Measurements from ENCODE around the gene ATOH8. TPM values are rescaled to one million over a fixed set of nuclear protein-coding genes. Genes with fewer than 3 reads are reported as not detected.
A peak's percentile ranks its signal among the peaks of the same experiment; 100 is the strongest.

The ATOH8 gene
- total RNA-seq, 1 experiment from 2014 or later: 0.20 TPM

GRCh38 chr2:85813982-85814801 lies 60.4 kb downstream of the ATOH8 start:
- no peak overlapping the region for H2AK5ac ChIP-seq (ENCODE audit: insufficient read length, low read length)
- no peak overlapping the region for H3K4me2 ChIP-seq (ENCODE audit: insufficient read depth, insufficient read length, low read length)
- no peak overlapping the region for H2AFZ ChIP-seq (ENCODE audit: low read length)
- H2BK15ac ChIP-seq (ENCODE audit: low read depth, low read length): no peak overlapping the region
- peak; percentile 97 for TF ChIP-seq CTCF (conservative IDR thresholded peaks at IDR 0.05)
- H3K14ac ChIP-seq (ENCODE audit: insufficient read depth, low read length): no peak overlapping the region
- H2BK12ac ChIP-seq (ENCODE audit: insufficient read length, low read depth, low read length): no peak overlapping the region
- H3K4me3 Mint-ChIP-seq: 0 out of 5 replicates have a peak overlapping the region, but pooled peaks of 1 of the 2 experiments have one; percentile 25
- no peak overlapping the region for H3K56ac ChIP-seq (ENCODE audit: insufficient read length, low read depth, low read length)
- H3K79me1 ChIP-seq (ENCODE audit: insufficient read depth, low read depth, low read length, poor library complexity, severe bottlenecking): no peaks in the 10 kb centered on the region
- peaks cover 21% of the 10 kb centered on the region for H3K27me3 Mint-ChIP-seq (ENCODE audit: low read depth)
- no peaks in the 10 kb centered on the region for H3K36me3 Mint-ChIP-seq (ENCODE audit: insufficient read depth in 1 of 3, low read depth in 3 of 3)
- H3K4ac ChIP-seq (ENCODE audit: low read depth, low read length): no peak overlapping the region
- DNase-seq: peak; percentile 90
- H4K8ac ChIP-seq (replicated peaks; ENCODE audit: insufficient read length, low read depth, low read length): no peak overlapping the region
- no peaks in the 10 kb centered on the region for H3K27me3 ChIP-seq (ENCODE audit: insufficient read depth, low read length)
- H3K23ac ChIP-seq (ENCODE audit: insufficient read length, low read depth, low read length): no peak overlapping the region
- H2BK120ac ChIP-seq (ENCODE audit: low read depth, low read length, poor library complexity, severe bottlenecking): no peak overlapping the region
- H3K4me1 Mint-ChIP-seq: peaks cover 9 to 15% of the 10 kb centered on the region in 2 experiments
- H3K9me3 Mint-ChIP-seq: no peaks in the 10 kb centered on the region; a peak in 1 of 5 replicates
- H3K4me1 ChIP-seq (ENCODE audit: insufficient read depth, low read length): peaks cover 6% of the 10 kb centered on the region
- WGBS (ENCODE audit: extremely low coverage, insufficient read length, low lambda C conversion rate): no CpG with 5 or more reads among the region's 13 CpGs
- H3K27ac Mint-ChIP-seq: no peak overlapping the region
- H3K9ac ChIP-seq (ENCODE audit: extremely low read depth, insufficient read length, low read length): no peak overlapping the region
- H2BK20ac ChIP-seq (ENCODE audit: low read depth, low read length, poor library complexity, severe bottlenecking): no peak overlapping the region
- no peak overlapping the region for H3K27ac ChIP-seq (ENCODE audit: insufficient read length, low read depth, low read length)
- no peaks in the 10 kb centered on the region for H3K79me2 ChIP-seq (ENCODE audit: insufficient read depth, low read length)
- H4K20me1 ChIP-seq (ENCODE audit: control insufficient read depth, insufficient read depth, insufficient read length): peaks cover 2% of the 10 kb centered on the region
- no peaks in the 10 kb centered on the region for H3K23me2 ChIP-seq (ENCODE audit: insufficient read length, low read depth, low read length, poor library complexity, severe bottlenecking)
- H4K5ac ChIP-seq (ENCODE audit: insufficient read length, low read depth, low read length): no peak overlapping the region
- no peak overlapping the region for H3K18ac ChIP-seq (ENCODE audit: insufficient read length, low read depth, low read length)
- H4K91ac ChIP-seq (ENCODE audit: insufficient read length, low read depth, low read length): no peak overlapping the region
- no peak overlapping the region for H3T11ph ChIP-seq (ENCODE audit: low read length)
- H3K9me3 ChIP-seq (ENCODE audit: control insufficient read depth, low read depth, low read length): no peaks in the 10 kb centered on the region
- no peak overlapping the region for H2BK5ac ChIP-seq (ENCODE audit: insufficient read length, low read length)
